KMS-11 (cell line): ENCODE results near the gene ESCO1.
"Not testable (repeated sequence)": the region's sequence is repeated elsewhere in the genome, so short reads cannot be mapped to it uniquely, and the experiment has no call there.

Experiments used
- H2AFZ ChIP-seq: fragments of 200-600 bp; sonication (generic); 2 replicates; pipeline ENCODE4 v1.6.1; 2016; ENCODE audit warnings: antibody characterized with exemption, mixed run types, low read depth
- H3K27ac ChIP-seq: fragments of 200-600 bp; sonication (generic); 2 replicates; pipeline ENCODE4 v1.6.1; 2016; ENCODE audit warnings: mild to moderate bottlenecking, mixed run types
- H3K27me3 ChIP-seq: fragments of 200-600 bp; sonication (generic); 2 replicates; pipeline ENCODE4 v1.6.1; 2017; ENCODE audit warnings: mild to moderate bottlenecking, low read depth, mixed run types, moderate library complexity; ENCODE audit not compliant: insufficient read depth
- H3K36me3 ChIP-seq: fragments of 200-600 bp; sonication (generic); 2 replicates; pipeline ENCODE4 v1.6.1; 2017; ENCODE audit warnings: mild to moderate bottlenecking, mixed run types; ENCODE audit not compliant: insufficient read depth
- H3K4me1 ChIP-seq: fragments of 200-600 bp; sonication (generic); 2 replicates; pipeline ENCODE4 v1.6.1; 2016; ENCODE audit warnings: mild to moderate bottlenecking, low read depth, mixed run types; ENCODE audit not compliant: poor library complexity, severe bottlenecking
- H3K4me2 ChIP-seq: fragments of 200-600 bp; sonication (generic); 2 replicates; pipeline ENCODE4 v1.7.0; 2016; ENCODE audit warnings: mild to moderate bottlenecking, mixed run types
- H3K4me3 ChIP-seq: fragments of 200-600 bp; sonication (generic); IDR thresholded peaks from 2 replicates; pipeline ENCODE4 v1.6.1; 2017; ENCODE audit warnings: low read depth, low read length, mixed read lengths; ENCODE audit not compliant: insufficient read depth
- H3K79me2 ChIP-seq: fragments of 200-600 bp; sonication (generic); 2 replicates; pipeline ENCODE4 v1.6.1; 2016; ENCODE audit warnings: low read depth, mixed run types; ENCODE audit not compliant: insufficient read depth
- H3K9ac ChIP-seq: fragments of 200-600 bp; sonication (generic); 2 replicates; pipeline ENCODE4 v1.6.1; 2016; ENCODE audit warnings: mild to moderate bottlenecking, mixed run types
- H4K20me1 ChIP-seq: fragments of 200-600 bp; sonication (generic); 2 replicates; pipeline ENCODE4 v1.6.1; 2016; ENCODE audit warnings: mild to moderate bottlenecking, mixed run types; ENCODE audit not compliant: insufficient read depth
- CTCF ChIP-seq: fragments of 200-600 bp; sonication (generic); conservative IDR thresholded peaks from 2 replicates; pipeline ENCODE4 v1.6.1; 2017; ENCODE audit warnings: low read depth, mild to moderate bottlenecking, antibody characterized with exemption, low read length, moderate library complexity, mixed read lengths

ESCO1 gene

GRCh38 chr18:21593540-21594257, 6.8 kb downstream of the ESCO1 start:
- Histone ChIP-seq H3K9ac (no peak overlapping the region), H3K27me3 (no peaks in the 10 kb centered on the region), H2AFZ (no peak overlapping the region), H3K4me3 (no peak overlapping the region), H3K4me1 (peaks cover 28% of the 10 kb centered on the region), H3K36me3 (no peaks in the 10 kb centered on the region), H4K20me1 (no peaks in the 10 kb centered on the region), H3K27ac (no peak overlapping the region), H3K4me2 (no peak overlapping the region), H3K79me2 (peaks cover 54% of the 10 kb centered on the region)
- no peak for TF ChIP-seq CTCF

- H3K4me3 ChIP-seq, H3K36me3 ChIP-seq, H2AFZ ChIP-seq, H3K4me2 ChIP-seq, H3K27me3 ChIP-seq, H3K27ac ChIP-seq, H4K20me1 ChIP-seq, H3K9ac ChIP-seq: not testable (repeated sequence)
- peaks cover 50% of the 10 kb centered on the region for H3K79me2 ChIP-seq
- H3K4me1 ChIP-seq: peaks cover 16% of the 10 kb centered on the region
Observed at GRCh38 chr18:21592361-21592760, 8.1 kb downstream of the ESCO1 start.

GRCh38 chr18:21584391-21584790, 16.1 kb downstream of the ESCO1 start:
- no peak overlapping the region for H3K4me3 ChIP-seq
- H4K20me1 ChIP-seq: no peaks in the 10 kb centered on the region
- no peaks in the 10 kb centered on the region for H3K27me3 ChIP-seq
- TF ChIP-seq CTCF: no peak
- no peak overlapping the region for H2AFZ ChIP-seq
- peaks cover 8% of the 10 kb centered on the region; the same call in 1 of the 2 replicates for H3K79me2 ChIP-seq
- H3K4me1 ChIP-seq: no peaks in the 10 kb centered on the region
- no peak overlapping the region for H3K4me2 ChIP-seq
- H3K9ac ChIP-seq: no peak overlapping the region
- no peak overlapping the region for H3K27ac ChIP-seq
- H3K36me3 ChIP-seq: no peaks in the 10 kb centered on the region

- Histone ChIP-seq H3K4me2 (no peak overlapping the region), H3K79me2 (no peaks in the 10 kb centered on the region), H3K4me1 (no peaks in the 10 kb centered on the region), H3K27me3 (no peaks in the 10 kb centered on the region), H3K36me3 (0 out of 2 replicates have a peak, but pooled peaks cover 2% of the 10 kb centered on the region), H2AFZ (no peak overlapping the region), H4K20me1 (no peaks in the 10 kb centered on the region), H3K9ac (no peak overlapping the region), H3K4me3 (no peak overlapping the region), H3K27ac (no peak overlapping the region)
- no peak for TF ChIP-seq CTCF
Observed at GRCh38 chr18:21575656-21576055, 24.8 kb downstream of the ESCO1 start.

GRCh38 chr18:21571772-21572171, 28.7 kb downstream of the ESCO1 start:
- Histone ChIP-seq H3K27me3 (no peaks in the 10 kb centered on the region), H3K4me3 (no peak overlapping the region), H3K4me2 (no peak overlapping the region), H3K36me3 (0 out of 2 replicates have a peak, but pooled peaks cover 6% of the 10 kb centered on the region), H4K20me1 (no peaks in the 10 kb centered on the region), H3K79me2 (no peaks in the 10 kb centered on the region), H3K9ac (no peak overlapping the region), H2AFZ (no peak overlapping the region), H3K4me1 (no peaks in the 10 kb centered on the region), H3K27ac (no peak overlapping the region)
- no peak for TF ChIP-seq CTCF
